Ammon's horn (tissue), 1 donor: ENCODE measurements around the gene MYCT1.
A peak's percentile ranks its signal among the peaks of the same experiment; 100 is the strongest.

ENCODE experiments used
- DNase-seq: peaks from one replicate; pipeline ENCODE4 v3.0.0-alpha.2; 2016; ENCODE audit warnings: low spot score

The MYCT1 gene

DNA sequence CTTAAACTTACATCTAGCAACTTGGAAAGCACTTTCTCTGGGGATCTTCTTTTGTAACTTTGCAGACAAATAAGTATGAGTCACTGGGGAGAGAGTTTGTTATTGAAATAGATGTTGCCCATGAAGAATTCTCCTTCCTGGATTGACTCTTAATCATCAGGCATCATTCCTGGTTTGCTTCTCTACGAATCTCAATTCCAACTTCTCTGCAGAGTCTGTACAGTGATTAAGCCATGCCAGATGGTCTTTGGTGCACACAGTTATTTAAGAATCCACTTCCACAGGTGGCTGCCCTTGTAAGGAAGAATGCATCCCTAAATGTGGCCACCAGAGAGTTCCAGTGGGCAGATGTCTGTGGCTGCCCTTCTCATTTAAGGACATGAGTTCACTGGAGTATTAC is 25.7 kb downstream of the MYCT1 start:
- DNase-seq: no peak

DNA sequence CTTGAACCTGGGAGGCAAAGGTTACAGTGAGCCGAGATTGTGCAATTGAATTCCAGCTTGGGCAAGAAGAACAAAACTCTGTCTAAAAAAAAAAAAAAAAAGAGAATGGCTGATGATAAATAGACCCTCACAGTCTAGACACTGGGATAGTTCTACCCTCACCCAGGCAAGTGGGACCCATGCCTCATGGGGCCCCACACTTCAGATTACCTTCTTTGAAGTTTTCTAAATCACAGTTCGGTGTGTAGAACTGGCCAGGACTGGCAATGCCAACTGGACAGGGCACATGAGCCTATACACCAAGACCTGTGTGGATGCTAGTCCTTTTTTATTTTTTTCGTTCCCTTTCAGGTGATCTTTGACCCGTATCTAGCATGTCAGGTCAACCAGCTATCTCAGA is 28.6 kb downstream of the MYCT1 start:
- no peak for DNase-seq

DNA sequence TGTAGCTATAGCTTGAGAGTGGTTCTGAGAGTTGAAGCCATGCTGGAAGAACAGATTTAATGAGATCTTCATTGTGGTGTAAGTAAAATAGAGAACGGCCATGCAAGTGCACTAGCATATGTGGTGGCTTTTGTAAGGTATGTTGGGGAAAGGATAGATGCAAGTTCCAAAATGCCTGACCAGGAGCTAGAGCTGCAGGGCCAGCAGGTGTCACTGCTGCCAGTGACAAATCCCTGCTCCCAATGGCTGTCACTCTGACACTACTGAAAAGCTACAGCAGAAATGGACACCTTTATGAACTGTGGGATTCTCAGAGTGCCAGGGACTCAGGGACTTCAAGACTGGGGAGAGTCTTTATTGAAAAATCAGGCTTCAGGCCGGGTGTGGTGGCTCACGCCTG is 29.8 kb downstream of the MYCT1 start:
- DNase-seq: no peak

DNA sequence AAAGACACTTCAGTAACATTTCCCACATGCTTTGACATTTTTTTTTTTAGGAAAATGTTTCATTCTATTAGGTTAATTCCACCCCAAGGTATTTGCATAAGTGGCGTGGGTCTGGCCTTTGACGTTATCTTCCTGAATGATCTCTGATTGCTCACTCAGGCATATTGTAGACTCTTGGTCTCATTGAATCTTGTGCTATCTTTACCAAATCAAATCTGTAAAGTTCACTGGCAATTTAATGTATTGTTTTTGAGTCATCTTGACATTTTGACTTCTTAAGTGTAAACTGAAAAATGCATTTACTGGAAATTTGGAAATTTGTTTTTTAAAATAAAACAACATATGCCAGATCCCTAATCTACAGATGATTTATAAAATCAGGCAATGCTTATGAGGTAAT is 36.9 kb downstream of the MYCT1 start:
- no peak for DNase-seq

DNA sequence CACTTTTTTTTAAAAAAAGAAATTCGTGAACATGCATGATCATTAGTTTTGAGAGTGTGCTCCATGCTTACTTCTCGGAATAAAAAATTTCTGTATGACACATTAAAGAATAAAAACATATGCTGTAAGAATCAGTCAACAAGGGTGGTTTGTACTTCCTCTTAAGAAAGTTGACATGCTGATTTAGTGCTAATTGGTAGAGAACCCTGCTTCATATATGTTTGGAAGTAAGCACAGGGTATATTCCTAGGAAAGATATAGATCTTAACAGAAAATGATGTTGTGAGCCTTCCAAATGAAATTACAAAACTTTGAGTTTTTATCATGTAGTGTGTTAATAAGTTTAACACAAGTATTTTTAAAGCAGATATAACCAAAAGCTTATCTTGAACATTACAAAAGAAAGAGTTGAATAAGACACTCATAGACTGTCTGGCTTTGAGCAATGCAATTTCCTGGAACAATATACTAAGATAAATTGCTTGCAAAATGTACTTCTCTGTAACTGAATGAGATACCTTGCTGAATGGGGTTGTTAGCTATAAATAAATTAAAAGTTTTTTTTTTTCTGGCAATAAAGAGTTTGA is 39.1 kb downstream of the MYCT1 start:
- DNase-seq: no peak

DNA sequence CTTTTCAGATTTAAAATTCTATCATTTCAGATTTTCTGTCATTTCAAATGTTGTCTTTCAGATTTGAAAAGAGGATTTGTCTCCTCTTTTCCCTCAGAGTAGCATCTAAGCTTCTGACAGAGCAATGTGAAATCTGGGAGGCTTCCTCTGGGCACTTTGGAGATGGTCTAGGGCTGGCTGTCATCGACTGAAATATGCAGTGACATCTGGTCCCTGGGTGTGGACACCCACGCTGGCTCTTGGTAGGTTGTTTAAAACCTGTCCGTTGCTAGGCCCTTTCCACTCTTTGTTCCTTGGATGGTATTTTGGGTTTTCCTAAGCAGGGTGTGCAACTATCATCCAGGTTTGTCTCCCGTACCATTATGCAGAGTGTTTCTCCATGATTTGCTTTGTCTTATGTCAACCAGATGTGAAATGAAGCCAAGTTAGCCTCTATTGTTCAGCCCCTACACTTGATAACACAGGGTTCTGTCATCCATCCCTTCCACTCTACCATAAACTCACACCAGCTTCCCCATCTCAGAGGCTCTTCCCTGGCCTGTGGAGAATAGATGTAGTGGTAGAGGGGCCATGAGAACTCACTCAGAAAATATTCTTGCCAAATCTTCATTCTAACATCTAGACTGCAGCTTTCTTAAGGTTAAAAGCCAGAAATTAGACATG is 47.9 kb downstream of the MYCT1 start:
- DNase-seq: peak; percentile 14

DNA sequence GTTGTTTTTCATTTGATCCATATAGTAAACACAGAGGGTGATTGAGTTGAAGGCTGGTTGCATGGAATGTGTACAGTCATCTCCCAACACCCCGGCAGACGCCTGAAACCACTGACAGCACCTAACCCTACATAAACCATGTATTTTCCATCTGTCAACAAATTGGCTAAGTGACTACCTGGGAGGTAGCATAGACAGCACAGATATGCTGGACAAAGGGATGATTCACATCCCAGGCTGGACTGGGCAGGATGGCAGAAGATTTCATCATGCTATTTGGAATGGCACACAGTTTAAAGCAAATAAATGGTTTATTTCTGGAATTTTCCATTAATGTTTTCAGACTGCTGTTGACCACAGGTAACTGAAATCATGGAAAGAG is 48.5 kb downstream of the MYCT1 start:
- no peak for DNase-seq

DNA sequence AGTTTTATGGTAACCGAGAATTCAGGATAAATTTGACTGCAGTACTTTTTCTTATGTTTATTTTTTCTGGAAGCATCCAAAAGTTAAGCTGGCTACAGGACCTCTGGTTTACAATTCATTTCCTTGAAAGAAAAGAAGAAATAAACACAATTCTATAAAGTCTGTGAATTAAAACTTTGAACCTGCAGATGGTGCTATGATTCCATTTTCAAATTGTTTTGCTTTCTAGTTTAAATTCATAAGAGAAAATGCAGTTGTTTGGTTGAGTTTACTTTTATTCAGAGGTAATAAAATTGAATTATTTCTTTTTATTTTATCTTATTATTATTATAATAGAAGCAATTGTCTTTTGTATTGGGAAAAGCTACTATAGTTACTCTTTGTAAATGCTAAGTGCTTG is 51.1 kb downstream of the MYCT1 start:
- no peak for DNase-seq

DNA sequence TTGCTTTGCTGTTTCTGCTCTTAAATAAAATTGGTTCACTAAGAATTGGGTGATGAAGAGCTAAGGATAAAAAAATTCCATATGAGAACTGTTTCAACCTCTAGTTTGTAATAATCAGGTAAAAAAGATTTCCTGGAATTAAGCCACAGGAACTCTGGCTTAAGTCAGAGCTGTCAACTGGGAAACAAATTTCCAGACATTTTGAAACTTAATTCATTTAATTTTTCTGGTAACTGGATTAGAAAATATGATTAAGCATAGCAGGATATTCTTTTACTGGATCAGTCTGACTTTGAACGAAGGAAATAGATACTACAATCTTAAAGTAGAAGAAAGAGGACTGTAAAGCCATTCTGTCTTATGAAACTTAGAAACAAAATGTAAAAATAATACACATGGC is 51.6 kb downstream of the MYCT1 start:
- no peak for DNase-seq

DNA sequence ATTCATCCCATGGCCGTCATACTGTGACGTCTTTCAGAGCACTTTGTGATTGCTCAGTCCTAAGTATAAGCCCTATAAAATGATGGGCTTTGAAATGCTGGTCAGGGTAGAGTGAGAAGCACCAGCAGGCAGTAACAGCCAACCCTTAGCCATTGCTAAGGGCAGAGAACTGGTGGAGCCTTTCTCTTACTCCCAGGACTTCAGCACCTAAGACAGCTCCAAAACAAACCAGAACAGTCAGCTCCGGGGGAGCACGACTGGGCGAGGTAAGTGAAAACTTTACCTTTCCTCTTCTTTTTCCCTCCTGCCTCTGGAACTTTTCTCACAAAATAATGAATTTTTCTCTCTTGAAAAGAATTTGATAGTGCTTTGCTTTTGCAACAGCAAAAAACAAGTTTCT is 53.0 kb downstream of the MYCT1 start, which contains the start of gene VIP:
Gene VIP (plus strand): TSS at position 104 of the 400 bp plus-strand sequence. CDS start 1,381 bp downstream, outside the sequence.
- DNase-seq: no peak

DNA sequence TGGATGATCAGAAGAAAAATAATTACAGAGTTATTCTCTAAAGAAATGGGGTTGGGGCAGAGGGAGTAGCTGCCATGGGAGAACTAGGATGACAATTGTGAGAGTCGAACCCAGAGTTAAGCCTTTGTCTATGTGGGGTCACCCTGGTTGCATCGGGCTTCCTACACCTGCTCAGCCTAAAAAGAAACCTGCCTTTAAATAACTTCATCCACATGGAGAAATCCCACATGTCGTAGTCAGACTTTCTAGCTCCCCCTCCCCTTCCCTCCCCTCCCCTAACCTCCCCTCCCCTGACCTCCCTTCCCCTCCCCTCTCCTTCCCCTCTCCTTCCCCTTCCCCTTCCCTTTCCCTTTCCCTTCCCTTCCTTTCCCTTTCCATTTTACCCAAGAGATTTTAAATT is 67.6 kb downstream of the MYCT1 start:
- DNase-seq: no peak

DNA sequence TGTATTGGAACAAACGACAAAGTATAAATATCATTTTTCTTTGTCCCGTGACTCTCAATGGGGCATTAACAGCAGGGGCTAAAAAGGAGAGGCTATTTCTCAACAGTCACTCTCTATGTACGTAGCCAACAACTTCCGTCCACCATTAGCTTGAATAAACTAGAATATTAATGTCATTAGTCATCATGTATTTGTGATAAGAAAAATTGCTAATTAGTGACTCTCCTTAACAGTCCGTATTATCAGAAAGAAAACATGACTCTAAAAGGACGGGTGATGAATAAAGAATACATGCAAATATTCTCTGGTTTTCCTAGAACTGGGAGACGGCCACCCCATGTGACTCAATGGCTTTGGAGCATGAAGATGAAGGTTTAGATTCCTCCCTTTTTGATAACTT is 71.5 kb downstream of the MYCT1 start:
- DNase-seq: no peak

DNA sequence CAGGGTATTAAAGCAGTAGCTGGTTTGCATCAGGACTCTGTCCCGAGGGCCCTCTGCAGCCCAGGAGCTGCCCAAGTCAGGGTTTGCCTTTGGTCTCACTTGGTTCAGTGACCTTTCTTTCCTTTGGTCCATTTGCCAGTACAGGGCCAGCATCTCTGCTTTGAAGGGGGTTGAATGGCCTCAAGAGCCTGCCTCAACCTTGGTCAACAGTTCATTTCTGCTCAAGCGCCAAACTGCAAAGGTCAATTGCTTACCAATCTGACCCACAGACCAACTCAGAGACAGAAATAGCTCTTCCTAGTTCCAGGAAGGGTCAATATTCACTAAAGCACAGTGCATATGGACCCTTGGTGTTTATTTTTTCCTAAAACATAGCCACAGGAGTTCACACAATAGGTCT is 72.3 kb downstream of the MYCT1 start:
- no peak for DNase-seq

DNA sequence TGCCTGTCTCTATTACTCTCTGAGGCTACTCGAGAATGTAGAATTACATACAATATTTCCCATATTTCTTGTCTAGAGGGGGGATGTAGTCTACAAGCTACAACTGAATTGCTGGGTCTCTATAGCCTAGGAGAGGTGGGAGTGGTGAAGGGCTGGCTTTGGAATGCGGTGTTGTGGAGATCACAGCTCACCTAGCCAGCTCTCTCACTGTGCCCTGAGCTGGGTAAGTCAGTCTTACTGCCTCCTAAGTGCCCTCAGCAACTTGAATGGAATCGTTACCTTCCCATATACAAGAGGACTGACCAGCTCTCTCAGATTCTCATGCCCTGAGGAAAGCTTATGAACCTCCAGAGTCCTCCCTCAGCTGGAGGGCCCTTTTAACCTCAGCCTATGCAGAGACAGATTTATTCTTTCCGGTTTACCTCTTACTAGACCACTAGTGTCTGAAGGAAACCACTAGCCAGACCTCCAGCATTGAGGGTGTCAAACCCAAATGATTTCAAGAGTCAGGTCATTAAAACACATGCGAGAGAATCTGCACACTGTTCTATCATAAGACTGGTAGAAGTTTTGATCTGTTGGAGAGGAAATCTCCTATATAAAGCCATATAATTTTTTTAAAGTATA is 73.5 kb downstream of the MYCT1 start:
- DNase-seq: no peak
